Stimulated activated CD8-positive, alpha-beta memory T cell treated with anti-CD3 and anti-CD28 coated beads, Interleukin-15, amount 100 ng/mL, for 48 hours (primary cell): ENCODE measurements around the gene MACROH2A1.

Experiments used
- DNase-seq, 2 donors: peaks; one replicate each; pipeline ENCODE4 v3.0.0-alpha.2; 2020; ENCODE audit warnings: low read depth in 2 of 2

MACROH2A1 gene

DNA sequence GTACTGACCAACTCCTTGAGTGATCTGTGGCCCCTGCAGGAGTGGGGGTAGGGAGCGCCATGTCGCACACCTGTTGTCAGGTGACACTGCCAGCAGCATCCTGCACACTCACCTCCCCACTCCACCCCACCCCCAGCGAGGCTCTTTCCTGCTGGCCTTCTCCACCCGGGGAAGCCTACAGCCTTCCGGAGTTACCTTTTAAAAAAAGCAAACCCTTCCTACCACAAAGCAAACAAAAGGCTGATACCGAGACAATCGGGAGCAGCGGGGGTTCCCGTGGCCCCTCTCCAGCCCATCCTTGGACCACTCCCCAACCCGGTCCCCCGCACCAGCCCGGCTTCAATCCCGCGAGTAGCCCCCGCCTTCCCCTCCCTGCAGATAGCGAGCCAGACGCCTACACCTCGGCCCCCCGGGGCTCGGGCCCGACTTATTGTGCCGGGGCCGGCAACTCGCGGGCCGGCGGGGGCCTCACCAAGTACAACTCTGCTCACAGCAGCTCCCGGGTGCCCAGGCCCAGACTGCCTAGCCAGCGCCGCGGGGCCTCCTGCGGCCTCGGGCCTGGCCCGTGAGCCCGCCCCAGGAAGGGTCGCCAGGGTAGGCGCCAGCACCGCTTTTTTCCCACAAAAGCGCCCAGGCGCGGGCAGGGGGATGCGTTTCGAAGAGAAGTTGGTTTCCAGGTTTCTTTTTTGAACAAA is 724 bp downstream of the MACROH2A1 start:
- peak; percentile 24 to 43 for DNase-seq

DNA sequence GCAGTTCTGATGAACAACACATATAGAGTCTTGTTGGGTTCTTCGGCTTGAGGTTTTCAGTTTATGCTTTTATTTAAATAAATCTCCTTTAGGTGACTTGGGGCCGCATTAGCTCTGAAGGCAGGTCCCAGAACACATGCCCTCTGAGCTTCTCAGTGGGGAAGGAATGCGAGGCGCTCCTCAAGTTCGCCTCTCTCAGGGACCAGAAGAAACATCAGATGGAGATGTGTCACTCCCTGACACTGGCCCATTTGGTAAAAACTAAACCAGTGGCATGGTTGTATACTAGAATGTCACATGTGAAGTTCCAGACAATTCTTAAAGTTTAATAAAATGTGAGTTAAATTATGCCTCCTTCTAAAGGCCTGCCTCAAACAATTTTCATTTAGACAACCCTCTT is 1.9 kb downstream of the MACROH2A1 start:
- no peak for DNase-seq

DNA sequence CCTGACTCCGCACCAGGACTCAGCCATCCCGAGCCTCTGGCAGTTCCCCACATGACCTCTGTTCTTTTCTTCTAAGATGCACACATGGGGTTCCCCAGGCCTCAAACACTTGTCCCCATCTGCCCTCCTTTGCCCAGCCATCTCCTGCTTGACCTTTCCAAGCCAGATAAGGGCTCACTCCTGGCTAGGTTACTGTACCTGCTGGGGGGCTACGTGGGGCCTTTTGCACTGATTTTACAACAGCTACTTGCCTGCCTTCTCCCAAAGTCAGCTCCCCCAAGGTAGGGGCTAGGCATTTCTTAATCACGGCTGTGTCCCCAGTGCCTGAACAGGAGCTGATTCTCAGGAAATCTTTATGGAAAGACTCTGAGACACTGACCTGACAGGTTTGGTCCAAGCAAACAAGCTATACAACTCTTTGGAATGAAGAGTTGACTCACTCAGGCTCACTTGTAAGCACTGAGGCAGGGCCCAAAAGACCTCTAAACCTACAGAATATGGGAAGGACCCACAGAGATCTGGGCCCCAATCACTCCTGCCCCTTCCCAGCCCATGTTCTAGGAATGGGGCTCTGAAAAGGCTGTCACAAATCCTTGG is 2.5 kb downstream of the MACROH2A1 start:
- no peak for DNase-seq

DNA sequence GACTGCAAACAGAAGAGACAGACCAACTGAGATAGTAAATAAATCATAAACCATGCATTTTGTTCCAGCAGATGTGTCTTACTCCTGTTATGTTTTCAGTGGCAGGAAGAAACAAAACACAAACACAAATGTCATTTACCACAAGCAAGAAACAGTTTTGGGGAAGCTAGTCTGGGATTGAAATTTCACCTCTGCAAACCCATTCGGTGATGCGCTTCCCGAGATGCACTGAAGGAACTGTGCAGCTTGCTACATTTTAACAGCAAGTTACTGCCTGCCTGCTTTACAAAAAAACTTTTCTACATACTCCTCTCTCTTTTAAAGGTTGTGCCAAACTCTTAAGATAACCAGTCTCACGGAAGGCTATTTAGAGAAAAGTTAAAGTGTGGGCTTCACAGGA is 3.2 kb downstream of the MACROH2A1 start:
- DNase-seq = no peak

DNA sequence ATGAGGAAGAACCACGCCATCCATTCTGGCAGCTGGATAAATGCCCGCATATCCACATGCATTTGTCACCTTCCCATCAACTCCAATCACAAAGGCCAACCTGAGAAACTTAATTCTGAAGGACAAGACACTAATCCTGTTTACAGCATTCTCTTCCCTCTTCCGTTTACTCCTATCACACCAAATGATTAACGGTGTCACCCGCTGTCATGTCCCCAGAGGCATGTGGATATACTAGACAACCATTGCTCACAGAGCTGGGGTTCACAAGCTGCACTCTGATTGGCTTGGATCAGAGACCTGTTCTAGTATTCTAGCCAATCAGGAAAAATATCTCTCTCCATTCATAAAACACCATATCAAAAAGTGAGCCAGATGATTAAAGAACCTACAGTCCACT is 3.6 kb downstream of the MACROH2A1 start:
- no peak for DNase-seq

DNA sequence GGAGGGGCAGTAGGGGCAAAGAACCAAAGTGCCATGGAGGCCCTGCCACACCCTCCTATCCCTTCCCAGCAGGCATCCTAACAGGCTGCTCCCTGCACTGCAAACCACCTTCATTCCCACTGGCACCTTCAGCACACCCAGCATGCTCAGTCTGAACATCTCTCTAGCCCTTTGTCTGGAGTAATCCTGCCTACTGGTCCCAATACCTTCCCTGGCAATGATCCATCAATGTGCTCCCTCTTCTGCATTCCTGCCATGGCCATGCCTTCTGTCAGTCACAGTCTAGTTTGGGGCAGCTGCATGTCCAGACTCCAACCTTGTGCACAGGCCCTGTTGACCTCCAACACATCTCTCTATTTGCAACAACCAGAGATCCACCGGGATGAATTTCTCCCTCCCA is 4.9 kb downstream of the MACROH2A1 start:
- no peak for DNase-seq

DNA sequence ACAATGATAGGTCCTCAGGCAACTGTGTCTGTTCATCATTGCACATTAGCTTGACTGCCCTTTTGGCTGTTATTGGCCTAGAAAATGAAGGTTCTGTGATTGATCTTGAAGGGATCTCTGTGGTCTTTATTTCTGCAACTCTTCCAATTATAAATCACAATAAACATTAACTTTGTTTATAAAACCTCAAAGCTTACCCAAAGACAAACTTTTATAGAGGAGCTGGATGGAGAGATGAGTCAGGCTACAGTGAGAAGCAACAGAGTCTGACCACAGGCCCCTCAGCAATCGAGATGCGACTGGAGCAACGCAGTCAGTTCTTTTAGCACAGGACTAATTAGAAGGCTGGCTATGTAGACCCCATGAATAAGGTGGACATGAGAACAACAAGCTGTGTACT is 5.3 kb downstream of the MACROH2A1 start:
- no peak for DNase-seq

DNA sequence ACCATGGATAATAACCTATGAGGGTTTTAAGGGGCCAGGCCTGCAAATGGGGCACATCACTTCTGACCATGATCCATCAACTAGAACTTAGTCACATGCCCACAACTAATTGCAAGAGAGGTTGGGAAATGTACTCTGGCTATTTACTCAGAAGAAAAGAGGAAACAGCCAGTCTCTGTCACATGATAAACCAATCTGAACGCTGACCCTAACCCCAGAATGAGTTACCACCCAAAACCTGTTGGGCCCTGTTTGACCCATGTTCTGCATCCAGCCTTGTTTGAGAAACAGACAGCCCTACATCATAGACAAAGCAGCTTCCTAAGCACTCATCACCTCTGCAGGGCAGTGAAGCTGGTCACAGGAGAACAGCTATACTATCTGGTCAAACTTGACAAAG is 5.8 kb downstream of the MACROH2A1 start:
- no peak for DNase-seq

DNA sequence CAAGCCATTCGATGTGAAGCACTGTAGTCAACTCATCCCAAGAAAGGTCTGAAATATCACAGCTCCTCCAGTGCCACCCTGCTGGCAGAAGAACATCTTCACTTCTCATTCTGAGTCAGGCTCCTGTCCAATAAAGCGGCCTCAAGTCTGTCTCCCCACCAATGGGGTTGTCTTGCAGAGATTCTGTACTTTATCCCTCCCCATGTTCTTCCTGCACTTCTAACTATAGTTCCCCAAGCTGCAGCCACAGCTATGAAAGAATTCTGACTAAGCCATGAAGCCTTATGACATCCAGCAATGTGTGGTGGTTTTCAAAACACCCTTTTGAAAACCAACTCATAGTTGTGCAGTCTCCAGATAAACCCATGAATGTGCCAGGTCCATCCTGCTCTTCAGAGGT is 6.8 kb downstream of the MACROH2A1 start:
- no peak for DNase-seq

DNA sequence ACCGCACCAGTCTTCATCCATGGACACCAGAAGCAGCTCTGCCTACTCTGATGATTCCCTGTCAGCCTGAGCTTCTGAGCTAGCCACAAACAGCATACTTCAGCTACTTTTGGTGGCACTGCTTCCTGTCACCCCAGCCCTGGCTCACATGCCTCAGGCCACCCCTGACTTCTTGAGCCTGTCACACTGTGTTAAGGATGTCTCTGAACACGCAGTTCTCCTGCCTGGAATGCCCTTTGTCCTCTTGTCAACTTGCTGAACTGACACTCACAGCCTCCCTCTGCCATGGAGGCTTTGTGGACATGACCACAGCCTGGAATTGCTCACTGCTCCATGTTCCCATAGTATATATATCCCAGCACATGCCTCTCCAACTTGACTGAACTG is 7.2 kb downstream of the MACROH2A1 start:
- DNase-seq = no peak

DNA sequence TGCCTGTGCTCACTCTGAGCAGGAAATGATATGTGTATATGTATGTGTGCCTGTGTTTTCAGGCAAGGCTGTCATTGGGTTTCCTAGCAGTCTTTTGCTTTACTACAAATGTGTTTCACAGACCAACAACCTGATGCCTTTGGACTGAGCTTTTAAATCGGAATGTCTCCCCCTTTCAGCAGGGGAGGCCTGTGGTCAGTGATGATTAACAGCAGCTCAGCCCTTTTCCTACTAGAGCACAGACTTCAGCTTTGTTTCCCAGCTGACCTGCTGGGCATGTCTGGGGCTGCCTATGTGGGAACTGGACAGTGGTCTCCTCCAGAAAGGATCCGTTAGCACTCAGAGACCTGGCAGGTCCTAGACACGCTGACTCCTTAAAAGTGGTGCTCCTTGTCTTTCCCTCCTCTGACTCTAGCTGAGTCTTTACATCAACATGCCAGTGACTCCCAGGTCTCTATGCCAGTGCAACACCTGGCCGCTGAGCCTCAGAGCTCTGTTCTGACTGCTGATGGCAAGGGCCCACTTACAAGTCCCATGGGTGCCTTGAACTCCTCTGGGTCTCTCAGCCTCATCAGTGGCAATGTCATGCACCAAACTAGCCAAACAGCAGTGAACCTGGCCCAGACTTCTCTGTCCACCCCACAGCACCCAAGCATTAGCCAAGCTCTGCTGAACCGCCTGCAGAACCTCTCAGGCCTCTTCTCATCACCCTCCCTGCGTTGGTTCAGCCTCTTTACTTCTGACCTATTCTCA is 7.7 kb downstream of the MACROH2A1 start:
- no peak for DNase-seq

DNA sequence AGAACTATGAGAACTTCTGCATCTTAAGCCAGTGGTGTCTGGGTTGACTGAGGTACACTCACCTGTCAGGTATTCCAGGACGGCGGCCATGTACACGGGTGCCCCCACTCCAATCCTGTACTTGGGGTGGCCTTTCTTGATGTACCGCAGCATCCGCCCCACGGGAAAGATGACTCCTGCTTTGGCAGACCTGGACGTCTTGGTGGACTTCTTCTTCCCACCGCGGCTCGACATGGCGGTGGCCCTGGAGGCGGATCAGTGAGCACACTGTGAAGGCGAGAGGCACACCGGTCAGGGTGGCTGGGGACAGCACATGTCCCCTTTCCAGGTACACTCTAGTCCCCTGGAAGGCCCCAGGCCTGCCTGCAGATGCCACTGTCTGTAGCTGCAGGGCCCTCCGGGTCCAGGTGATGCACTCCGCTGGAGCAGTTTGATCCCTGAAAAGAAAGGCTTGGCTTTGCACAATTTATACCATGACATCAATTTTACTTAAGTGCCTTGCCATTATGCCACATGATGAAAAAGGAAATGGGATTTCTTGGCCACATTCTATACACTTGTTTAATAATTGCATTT is 10.1 kb downstream of the MACROH2A1 start:
- DNase-seq = no peak

DNA sequence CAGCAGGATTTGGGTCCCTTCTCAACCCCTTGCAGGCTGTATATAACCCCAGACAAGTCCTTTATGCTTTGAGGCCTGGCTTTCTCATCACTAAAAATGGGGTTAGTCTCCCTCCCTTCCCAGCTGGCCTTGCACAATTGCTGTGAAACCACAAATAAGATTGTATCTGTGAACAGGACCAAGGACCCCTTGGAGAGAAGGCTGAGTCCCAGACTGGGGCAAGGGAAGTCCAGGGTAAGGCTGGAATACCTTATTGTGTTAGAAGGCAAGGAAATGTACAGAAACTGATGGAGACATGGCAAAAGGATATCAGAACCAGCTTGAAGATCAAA is 11.4 kb downstream of the MACROH2A1 start:
- DNase-seq = no peak

DNA sequence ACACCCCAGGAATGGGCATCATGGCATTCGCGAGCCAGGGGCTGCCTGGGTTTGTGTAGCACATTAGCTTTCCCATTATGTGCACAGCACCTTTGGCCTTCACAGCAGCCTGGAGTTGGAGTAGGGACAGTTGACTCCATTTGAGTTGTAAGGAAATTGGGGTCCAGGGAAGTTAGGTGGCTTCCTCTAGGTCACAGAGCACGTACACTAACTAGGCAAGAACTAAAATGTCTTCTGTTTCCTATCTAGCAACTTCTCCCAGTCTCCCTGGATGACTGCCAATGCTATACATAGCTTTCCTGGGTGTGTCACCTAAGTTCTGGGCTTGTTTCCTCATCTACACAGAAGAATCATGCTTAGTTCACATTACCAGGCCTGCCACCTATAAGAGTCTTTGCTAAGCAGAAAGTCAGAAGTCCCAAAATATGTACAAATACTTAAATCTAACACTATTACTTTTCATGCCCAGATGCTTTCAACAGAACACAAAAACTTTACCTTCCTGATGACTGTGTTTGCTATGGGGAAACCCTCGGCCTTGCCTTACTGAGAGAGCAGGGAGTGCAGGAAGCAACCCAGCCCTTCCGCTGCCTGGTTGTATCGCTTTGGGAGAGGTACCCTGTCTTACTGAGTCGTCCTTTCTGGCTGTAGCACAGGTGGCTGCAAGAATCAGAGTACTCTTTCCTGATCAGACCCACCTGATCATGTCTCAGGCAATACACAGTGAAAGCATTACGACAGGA is 12.0 kb downstream of the MACROH2A1 start:
- no peak for DNase-seq

DNA sequence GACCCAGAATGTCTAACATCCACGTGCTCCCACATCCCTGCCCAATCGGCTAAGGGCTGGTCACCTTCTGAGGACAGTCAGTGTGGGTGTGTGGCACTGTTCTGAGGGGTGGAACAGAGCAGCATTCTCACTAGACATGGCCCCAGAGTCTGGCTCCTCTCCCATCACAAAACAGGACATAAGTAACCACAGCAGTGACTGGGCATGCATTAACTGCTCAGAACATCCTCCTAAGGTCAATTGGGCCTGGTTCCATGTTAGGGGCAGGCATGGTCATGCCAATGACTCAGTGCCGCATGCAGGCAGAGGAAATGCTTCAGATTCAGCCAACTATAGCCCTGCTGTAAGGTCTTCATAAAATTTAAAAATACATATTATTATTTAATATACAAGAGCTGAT is 12.9 kb downstream of the MACROH2A1 start:
- no peak for DNase-seq

DNA sequence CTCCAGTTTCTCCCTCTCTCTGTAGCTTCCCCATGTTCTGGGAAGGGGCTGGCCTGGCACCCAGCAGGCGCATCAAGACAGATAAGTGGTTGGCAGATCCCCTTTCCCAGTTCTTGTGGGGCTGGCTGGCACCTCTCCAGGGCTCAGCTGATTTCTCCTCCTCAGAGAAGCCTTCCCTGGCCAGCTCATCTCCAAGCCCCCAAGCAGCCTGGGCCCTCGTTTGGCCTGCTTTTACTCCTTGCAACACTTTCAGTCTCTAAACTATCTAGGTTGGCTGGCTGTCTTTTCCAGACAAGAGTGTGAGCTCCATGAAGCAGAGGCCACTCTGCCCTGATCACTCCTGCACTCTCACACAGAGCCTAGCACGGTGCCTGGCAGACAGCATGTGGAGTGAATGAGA is 13.5 kb downstream of the MACROH2A1 start:
- no peak for DNase-seq

DNA sequence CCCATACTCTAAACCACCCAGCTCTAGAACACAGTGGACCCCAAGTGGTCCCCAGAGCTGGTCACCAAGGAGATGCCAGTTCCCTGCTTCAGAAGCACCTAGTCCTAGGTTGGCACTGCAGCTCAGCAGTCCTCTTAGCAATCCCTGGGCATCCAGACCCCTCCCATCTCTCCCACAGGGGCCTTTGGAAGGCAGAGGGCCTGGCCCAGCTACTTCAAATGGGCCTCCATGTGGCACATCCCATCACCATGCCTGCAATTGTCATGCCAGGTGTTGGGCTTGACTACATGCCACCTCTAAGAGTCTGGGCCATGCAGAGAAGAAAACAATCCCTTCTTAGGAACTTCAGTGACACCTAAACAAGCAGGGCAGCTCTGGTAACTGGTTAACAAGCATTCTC is 14.1 kb downstream of the MACROH2A1 start:
- no peak for DNase-seq

DNA sequence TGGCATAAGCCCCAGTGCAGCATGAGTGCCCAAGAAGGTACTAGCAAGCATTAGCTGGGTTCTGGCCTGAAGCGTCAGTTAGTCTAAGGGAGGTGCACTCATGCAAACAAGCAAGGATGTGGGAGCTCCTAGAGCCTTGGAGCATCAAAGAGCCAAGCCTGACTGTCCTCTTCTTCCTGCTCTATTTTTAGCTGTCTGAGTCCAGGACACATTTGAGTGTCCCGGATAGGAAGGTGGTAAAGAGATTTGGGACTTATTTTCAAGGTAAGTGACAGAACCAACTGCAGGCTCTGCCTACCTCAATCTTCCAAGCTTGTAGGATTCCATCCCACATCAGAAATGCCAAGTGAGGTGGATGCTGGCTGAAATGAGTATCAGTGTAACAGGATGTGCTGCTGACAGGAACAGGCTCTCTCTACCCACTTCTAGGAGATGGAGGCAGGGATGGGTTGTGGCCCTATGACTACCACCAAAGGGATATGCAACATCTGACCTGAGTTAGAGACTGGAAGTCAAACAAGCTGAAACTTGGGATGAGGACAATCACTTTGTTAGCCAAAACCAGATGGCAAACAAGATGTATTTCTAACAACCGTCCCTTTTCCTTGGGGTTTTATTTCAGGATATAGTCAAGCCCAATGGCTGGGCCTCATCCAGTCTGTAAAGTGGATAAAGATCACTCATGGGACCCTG is 15.1 kb downstream of the MACROH2A1 start:
- DNase-seq = no peak

DNA sequence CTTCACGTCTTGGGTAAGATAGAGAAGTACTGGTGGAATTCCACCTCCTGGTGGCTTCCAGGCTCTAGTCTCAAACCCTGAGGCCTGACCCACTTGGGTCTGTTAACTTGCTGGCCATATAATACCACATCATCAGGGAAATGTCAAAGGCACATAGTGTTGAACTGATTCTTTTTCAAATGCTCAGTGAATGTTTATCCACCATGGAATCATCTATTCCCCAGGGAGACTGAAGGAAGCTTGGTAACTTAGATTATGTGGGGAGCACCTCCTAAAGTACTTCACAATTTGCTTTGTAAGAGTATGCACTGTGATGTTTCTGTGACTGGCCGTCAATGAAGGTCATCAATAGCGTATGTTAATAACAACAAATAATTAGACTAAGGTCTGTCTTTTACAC is 16.1 kb downstream of the MACROH2A1 start:
- DNase-seq = no peak

DNA sequence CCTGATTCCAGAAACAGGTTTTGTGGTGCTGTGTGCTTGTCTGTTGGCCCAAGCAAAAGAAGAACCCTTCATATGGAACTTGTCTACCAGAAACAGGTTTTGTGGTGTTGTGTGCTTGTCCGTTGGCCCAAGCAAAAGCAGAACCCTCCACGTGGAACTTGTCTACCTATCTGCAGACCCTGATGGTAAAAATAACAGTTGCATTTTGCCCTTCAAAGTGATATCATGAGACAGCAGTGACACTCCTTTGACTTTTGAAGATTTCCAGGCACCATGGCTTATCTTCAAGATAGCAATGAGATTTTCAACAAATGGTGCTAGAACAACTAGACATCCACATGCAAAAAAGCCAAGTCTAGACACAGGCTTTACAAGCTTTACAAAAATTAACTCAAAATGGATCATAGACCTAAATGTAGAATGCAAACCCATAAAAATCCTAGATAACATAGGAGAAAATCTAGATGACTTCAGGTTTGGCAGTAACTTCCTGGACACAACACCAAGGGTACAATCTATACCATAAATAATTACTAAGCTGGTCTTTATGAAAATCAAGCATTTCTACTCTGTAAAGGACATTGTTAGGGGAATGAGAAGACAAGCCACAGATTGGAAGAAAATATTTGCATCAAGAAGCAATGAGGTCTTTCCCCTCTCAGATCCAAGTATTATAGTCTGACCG is 16.8 kb downstream of the MACROH2A1 start:
- DNase-seq = no peak

DNA sequence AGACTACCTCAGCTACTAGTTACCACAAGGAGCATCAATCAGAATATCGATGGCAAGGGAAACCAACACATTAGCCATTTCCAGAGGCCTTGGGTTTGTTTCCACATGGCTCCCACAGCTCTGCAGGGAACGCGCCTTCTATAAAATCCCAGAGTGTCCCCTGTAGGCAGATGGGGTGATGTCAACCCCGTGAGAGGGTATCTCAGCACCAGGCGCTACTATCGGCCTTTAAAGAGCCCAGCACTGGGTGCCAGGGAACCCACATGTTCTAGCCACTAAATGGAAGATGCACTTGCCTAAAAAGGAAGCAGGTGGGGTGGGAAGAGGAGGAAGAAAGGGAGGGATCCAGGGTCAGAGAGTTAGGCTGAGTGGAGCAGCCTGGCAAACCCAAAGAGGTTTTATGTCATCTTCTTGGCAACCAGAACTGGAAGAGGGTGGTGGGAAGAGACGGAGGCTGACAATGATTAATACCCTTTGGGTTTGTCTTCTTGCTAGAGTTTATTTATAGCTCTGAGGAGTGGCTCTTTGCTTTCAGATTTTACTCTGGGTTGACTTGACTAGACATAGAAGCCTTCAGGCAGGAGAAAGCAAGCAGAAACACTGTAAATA is 19.9 kb downstream of the MACROH2A1 start:
- DNase-seq = no peak
